Panc1 (cell line): ENCODE results near the gene NTRK2.

Source experiments
- CTCF ChIP-seq: fragments of 450-650 bp; IDR thresholded peaks from 2 replicates; pipeline ENCODE4 v1.5.1; 2017; ENCODE audit warnings: mild to moderate bottlenecking
- TCF7L2 ChIP-seq: IDR thresholded peaks from 2 replicates; pipeline ENCODE4 v1.6.1; 2011; ENCODE audit warnings: mild to moderate bottlenecking, low read depth, low read length, inconsistent platforms

DNA sequence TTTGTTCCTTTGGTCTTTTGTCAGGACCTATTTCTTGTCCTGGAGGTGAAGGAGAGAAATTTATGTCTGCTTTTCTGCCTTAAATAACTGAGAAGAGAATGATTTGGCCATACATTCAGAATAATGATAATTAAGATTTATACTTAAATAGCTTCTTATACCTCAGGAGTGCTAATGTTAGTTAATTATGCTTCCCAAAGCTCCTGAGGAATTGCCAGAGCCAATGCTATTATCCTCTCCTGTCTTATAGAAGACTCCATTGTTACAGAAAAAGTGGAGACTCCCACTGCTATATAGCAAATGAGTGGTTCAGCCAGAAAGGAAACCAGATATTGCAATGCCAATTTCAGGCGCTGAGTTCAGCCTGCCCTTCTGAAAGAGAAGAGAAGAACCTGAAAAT, 67.0 kb downstream of the NTRK2 start:
- no peak for TF ChIP-seq CTCF
- TF ChIP-seq TCF7L2 = no peak
